Natural killer cell (primary cell): ENCODE measurements around the gene RANBP1. TPM values are rescaled to one million over a fixed set of nuclear protein-coding genes. Genes with fewer than 3 reads are reported as not detected.
"Not testable (repeated sequence)": the region's sequence is repeated elsewhere in the genome, so short reads cannot be mapped to it uniquely, and the experiment has no call there.

Source experiments
- ATAC-seq, 3 donors: fragments of 150-1000 bp in 2 of 3; fragments of 200-7000 bp in 1 of 3; cut with Tn5 transposase; 1 replicate in 1 of 3; 2 replicates in 2 of 3; pipeline ENCODE4 v1.10.0; 2021; ENCODE audit warnings: mild to moderate bottlenecking in 2 of 3, moderate library complexity in 2 of 3
- DNase-seq, 2 donors: peaks; one replicate each; pipeline versions ENCODE4 v3.0.0 to v3.0.0-alpha.2; 2013 to 2021; ENCODE audit warnings: mixed read lengths in 1 of 2
- H3K27ac ChIP-seq: one replicate; pipeline ENCODE4 v1.5.1; 2013; ENCODE audit warnings: mild to moderate bottlenecking, low read length
- H3K27me3 ChIP-seq: one replicate; pipeline ENCODE4 v1.6.1; 2013; ENCODE audit warnings: low read length; ENCODE audit not compliant: control insufficient read depth, insufficient read depth
- H3K36me3 ChIP-seq: one replicate; pipeline ENCODE4 v1.6.1; 2013; ENCODE audit warnings: low read length; ENCODE audit not compliant: control insufficient read depth, insufficient read depth
- H3K4me1 ChIP-seq: one replicate; pipeline ENCODE4 v1.6.1; 2013; ENCODE audit warnings: low read length; ENCODE audit not compliant: control insufficient read depth, insufficient read depth
- H3K4me3 ChIP-seq: one replicate; pipeline ENCODE4 v1.5.1; 2013; ENCODE audit warnings: low read length
- H3K9me3 ChIP-seq: one replicate; pipeline ENCODE4 v1.6.1; 2013; ENCODE audit warnings: low read length; ENCODE audit not compliant: control insufficient read depth, insufficient read depth
- H3K27ac Mint-ChIP-seq, 2 donors: one replicate each; pipeline ENCODE4 v1.8.0; 2022; ENCODE audit warnings: mild to moderate bottlenecking in 2 of 2, mixed read lengths in 2 of 2, moderate library complexity in 1 of 2
- H3K27me3 Mint-ChIP-seq, 2 donors: one replicate each; pipeline ENCODE4 v1.8.0; 2022; ENCODE audit warnings: low read depth in 2 of 2, mixed read lengths in 2 of 2
- H3K36me3 Mint-ChIP-seq: one replicate; pipeline ENCODE4 v1.8.0; 2022; ENCODE audit warnings: mixed read lengths
- H3K4me1 Mint-ChIP-seq, 2 donors: one replicate each; pipeline ENCODE4 v1.8.0; 2022; ENCODE audit warnings: mixed read lengths in 2 of 2
- H3K4me3 Mint-ChIP-seq: one replicate; pipeline ENCODE4 v1.8.0; 2022; ENCODE audit warnings: mild to moderate bottlenecking, moderate library complexity, mixed read lengths
- H3K9me3 Mint-ChIP-seq, 2 donors: one replicate each; pipeline ENCODE4 v1.8.0; 2022; ENCODE audit warnings: mixed read lengths in 2 of 2
- WGBS: methylation state at CpG from one replicate; pipeline ENCODE4 v1.1.7; 2013; ENCODE audit warnings: missing lambda C conversion rate; ENCODE audit not compliant: insufficient coverage; 5-methylcytosine and 5-hydroxymethylcytosine counted together
- intact Hi-C: fragments of 100-400 bp; cut with micrococcal nuclease; formaldehyde crosslinking; loops from one replicate; pipeline ENCODE4 v1.14.2; 2022
- total RNA-seq, 4 donors: library from RNA; stranded (reverse); fragments of 120-200 nt in 1 of 4; gene quantifications; one replicate each; pipeline versions ENCODE4 v1.2.3 to v1.2.4, GENCODE V29; 2013 to 2022
- TF ChIP-seq, protein P1 (sequence below): fragments of 200-600 bp; IDR thresholded peaks from one replicate; pipeline ENCODE4 v1.8.0; 2022; ENCODE audit warnings: antibody characterized with exemption

Gene RANBP1
- total RNA-seq, 3 donors from 2014 or later (not counting 1 experiment from before 2014, with no cell fraction given): 54.0 to 61.0 (median 56.3) TPM

DNA sequence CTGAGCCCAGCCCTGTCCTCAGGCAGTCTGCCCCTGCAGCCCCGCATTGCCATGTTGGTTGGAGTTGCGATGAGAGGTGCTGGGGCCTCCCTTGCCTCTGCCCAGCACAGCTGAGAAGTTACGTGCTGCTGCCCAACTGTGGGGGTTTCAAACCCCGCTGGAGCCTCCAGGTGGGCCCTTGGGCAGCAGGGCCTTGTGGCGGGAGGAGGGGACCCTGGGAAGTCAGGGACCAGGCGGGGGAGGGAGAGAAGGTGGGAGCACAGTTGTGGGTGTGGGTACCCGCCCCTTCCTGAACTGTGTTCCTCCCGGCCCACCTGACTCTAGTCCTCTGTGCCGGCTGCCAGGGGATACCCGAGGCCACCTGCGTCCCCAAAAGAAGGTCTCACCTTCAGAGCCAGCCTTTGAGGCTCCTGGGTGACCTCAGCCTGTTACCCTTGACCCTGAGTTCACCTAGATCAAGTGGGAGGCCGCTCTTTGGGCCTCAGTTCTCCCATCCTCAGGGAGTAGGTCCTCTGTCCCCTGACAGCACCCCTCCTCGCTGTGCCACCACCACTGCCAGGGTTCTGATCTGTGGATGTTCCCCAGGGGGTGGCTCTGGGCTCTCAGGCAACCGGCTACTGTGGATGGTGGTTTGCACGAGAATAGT, 42.6 kb downstream of the RANBP1 start:
- H3K27ac Mint-ChIP-seq: no peak overlapping the region
- DNase-seq (no peak), ATAC-seq (no peak)
- no peaks in the 10 kb centered on the region for H3K9me3 ChIP-seq
- no peak overlapping the region for H3K4me3 ChIP-seq
- H3K27me3 Mint-ChIP-seq: peaks cover 0 to 4% of the 10 kb centered on the region in 2 donors
- 41% methylated on average over 15 of the region's 15 CpGs for whole genome bisulfite sequencing
- intact Hi-C loops: loop anchor here (5.0 kb wide), 1 partner anchor 299 kb away; no protein-coding TSS in a partner anchor
- H3K4me1 ChIP-seq: peaks cover 21% of the 10 kb centered on the region
- no peaks in the 10 kb centered on the region for H3K36me3 Mint-ChIP-seq
- peaks cover 4% of the 10 kb centered on the region for H3K27me3 ChIP-seq
- H3K4me3 Mint-ChIP-seq: no peak overlapping the region
- no peaks in the 10 kb centered on the region for H3K9me3 Mint-ChIP-seq
- H3K4me1 Mint-ChIP-seq: peaks cover 0 to 4% of the 10 kb centered on the region in 2 donors
- TF ChIP-seq, protein P1, sequence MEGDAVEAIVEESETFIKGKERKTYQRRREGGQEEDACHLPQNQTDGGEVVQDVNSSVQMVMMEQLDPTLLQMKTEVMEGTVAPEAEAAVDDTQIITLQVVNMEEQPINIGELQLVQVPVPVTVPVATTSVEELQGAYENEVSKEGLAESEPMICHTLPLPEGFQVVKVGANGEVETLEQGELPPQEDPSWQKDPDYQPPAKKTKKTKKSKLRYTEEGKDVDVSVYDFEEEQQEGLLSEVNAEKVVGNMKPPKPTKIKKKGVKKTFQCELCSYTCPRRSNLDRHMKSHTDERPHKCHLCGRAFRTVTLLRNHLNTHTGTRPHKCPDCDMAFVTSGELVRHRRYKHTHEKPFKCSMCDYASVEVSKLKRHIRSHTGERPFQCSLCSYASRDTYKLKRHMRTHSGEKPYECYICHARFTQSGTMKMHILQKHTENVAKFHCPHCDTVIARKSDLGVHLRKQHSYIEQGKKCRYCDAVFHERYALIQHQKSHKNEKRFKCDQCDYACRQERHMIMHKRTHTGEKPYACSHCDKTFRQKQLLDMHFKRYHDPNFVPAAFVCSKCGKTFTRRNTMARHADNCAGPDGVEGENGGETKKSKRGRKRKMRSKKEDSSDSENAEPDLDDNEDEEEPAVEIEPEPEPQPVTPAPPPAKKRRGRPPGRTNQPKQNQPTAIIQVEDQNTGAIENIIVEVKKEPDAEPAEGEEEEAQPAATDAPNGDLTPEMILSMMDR: no peak
- no peak overlapping the region for H3K27ac ChIP-seq
- no peaks in the 10 kb centered on the region for H3K36me3 ChIP-seq

DNA sequence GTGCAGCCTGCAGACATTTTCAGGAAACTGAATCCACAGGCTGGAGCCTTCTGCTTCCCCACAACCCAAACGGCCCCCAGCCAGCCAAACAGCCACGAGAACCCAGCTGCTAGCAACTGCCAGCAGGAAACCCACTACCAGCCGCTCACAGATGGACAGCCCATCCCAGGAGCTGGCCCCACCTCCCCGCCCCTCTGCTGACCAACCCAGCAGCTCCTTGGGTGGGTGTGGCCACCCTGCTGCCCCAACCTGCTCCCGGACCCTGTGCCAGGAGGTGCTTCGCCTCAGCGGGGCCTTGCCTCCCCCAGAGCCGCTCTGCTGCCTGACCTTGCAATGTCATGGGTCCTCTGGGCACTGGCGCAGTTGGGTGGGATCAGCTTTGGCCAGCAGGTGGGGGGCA, 43.2 kb downstream of the RANBP1 start:
- Histone ChIP-seq H3K27ac (no peak overlapping the region), H3K9me3 (no peaks in the 10 kb centered on the region), H3K4me1 (peaks cover 21% of the 10 kb centered on the region), H3K27me3 (peaks cover 4% of the 10 kb centered on the region), H3K36me3 (no peaks in the 10 kb centered on the region), H3K4me3 (no peak overlapping the region)
- WGBS: 32% methylated on average over 9 of the region's 9 CpGs
- H3K4me3 Mint-ChIP-seq: no peak overlapping the region
- H3K36me3 Mint-ChIP-seq: no peaks in the 10 kb centered on the region
- DNase-seq: no peak
- H3K27ac Mint-ChIP-seq: no peak overlapping the region
- intact Hi-C loops: loop anchor here (5.0 kb wide), 1 partner anchor 298 kb away; no protein-coding TSS in a partner anchor
- peaks cover 0 to 4% of the 10 kb centered on the region in 2 donors for H3K27me3 Mint-ChIP-seq
- peaks cover 0 to 5% of the 10 kb centered on the region in 2 donors for H3K4me1 Mint-ChIP-seq
- ATAC-seq: no peak
- H3K9me3 Mint-ChIP-seq: no peaks in the 10 kb centered on the region
- TF ChIP-seq, protein P1: no peak

DNA sequence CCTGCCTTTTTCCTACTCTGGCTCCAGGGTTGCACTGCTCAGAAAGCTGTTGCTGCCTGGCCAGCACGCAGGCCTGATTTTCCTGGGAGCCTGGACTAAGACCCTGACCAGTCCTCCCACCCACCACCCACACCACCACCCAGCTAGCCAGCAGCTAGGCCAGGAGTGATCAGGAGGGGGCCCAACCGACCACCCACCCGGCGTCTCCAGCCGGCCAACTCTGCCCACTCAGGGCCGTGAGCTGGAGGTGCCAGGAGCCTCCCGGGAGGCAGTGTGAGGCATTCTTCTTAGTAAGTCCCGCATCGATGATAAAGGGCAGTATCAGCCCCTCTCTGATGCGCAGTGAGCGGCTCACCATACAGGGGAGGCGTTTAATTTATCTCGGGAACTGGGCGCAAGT, 43.6 kb downstream of the RANBP1 start:
- not testable (repeated sequence) for H3K27me3 Mint-ChIP-seq, H3K36me3 ChIP-seq, H3K36me3 Mint-ChIP-seq, DNase-seq, H3K4me3 ChIP-seq, H3K27me3 ChIP-seq, ATAC-seq, H3K4me1 Mint-ChIP-seq, H3K4me3 Mint-ChIP-seq, H3K9me3 ChIP-seq, H3K27ac Mint-ChIP-seq, H3K9me3 Mint-ChIP-seq, H3K27ac ChIP-seq
- H3K4me1 ChIP-seq: peaks cover 21% of the 10 kb centered on the region
- 68% methylated on average over 7 of the region's 14 CpGs for WGBS
- intact Hi-C loops: loop anchor here (5.0 kb wide), 1 partner anchor 298 kb away; no protein-coding TSS in a partner anchor

DNA sequence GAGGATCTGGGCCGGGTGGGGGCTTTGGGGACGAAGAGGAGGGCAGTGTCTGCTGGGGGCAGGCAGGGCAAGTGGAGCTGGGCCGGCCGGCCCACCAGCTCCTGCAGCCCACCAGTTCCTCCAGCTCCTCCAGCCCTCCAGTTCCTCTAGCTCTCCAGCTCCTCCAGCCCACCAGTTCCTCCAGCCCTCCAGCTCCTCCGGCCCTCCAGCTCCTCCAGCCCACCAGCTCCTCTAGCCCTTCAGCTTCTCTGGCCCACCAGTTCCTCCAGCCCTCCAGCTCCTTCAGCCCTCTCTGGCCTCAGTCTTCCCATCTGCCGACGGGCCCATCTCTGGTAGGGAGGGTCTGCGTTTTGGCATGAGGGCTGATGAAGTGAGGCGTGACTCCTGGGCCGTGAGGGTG, 44.1 kb downstream of the RANBP1 start:
- no peak overlapping the region for H3K4me3 Mint-ChIP-seq
- Histone ChIP-seq H3K36me3 (no peaks in the 10 kb centered on the region), H3K9me3 (no peaks in the 10 kb centered on the region), H3K4me3 (no peak overlapping the region), H3K27ac (no peak overlapping the region), H3K4me1 (peaks cover 15% of the 10 kb centered on the region), H3K27me3 (peaks cover 4% of the 10 kb centered on the region)
- no peak for ATAC-seq
- H3K4me1 Mint-ChIP-seq: peaks cover 0 to 10% of the 10 kb centered on the region in 2 donors
- TF ChIP-seq, protein P1: no peak
- H3K27me3 Mint-ChIP-seq: peaks cover 0 to 4% of the 10 kb centered on the region in 2 donors
- intact Hi-C loops: loop anchor here (10.0 kb wide), 1 partner anchor 55 kb away; no protein-coding TSS in a partner anchor
- DNase-seq: no peak
- WGBS: 80% methylated on average over 10 of the region's 10 CpGs
- no peak overlapping the region for H3K27ac Mint-ChIP-seq
- H3K9me3 Mint-ChIP-seq: peaks cover 3% of the 10 kb centered on the region in 2 donors
- no peaks in the 10 kb centered on the region for H3K36me3 Mint-ChIP-seq
